ENCODE results near the gene TBX4.

- TF ChIP-seq CTCF (IDR thresholded peaks at IDR 0.05) (no peak), ZFX (IDR thresholded peaks at IDR 0.05; ENCODE audit: borderline replicate concordance) (no peak)
Observed at GRCh38 chr17:61461586-61461966, 9.4 kb downstream of the TBX4 start.

Measured in 22Rv1 (cell line).